Left lung (tissue), 10 donors: ENCODE results near the gene ABI1. TPM values are rescaled to one million over a fixed set of nuclear protein-coding genes. Genes with fewer than 3 reads are reported as not detected.

Experiments used
- ATAC-seq: fragments of 200-7000 bp; cut with Tn5 transposase; one replicate; pipeline ENCODE4 v1.9.1; 2020; ENCODE audit warnings: moderate library complexity
- DNase-seq, 4 donors: peaks; one replicate each; pipeline ENCODE4 v3.0.0-alpha.2; 2013 to 2020
- H3K27ac ChIP-seq, 2 donors: fragments of 200-600 bp; sonication (generic) in 1 of 2; one replicate each; pipeline versions ENCODE4 v1.5.0 to v1.8.0; 2020 to 2021
- H3K27me3 ChIP-seq, 2 donors: fragments of 200-600 bp; sonication (generic) in 1 of 2; one replicate each; pipeline versions ENCODE4 v1.5.0 to v1.8.0; 2020 to 2021
- H3K36me3 ChIP-seq, 2 donors: fragments of 200-600 bp; sonication (generic) in 1 of 2; one replicate each; pipeline versions ENCODE4 v1.5.0 to v1.8.0; 2020 to 2021
- H3K4me1 ChIP-seq, 2 donors: fragments of 200-600 bp; one replicate each; pipeline ENCODE4 v1.8.0; 2021
- H3K4me3 ChIP-seq, 2 donors: fragments of 200-600 bp; sonication (generic) in 1 of 2; one replicate each; pipeline versions ENCODE4 v1.5.0 to v1.8.0; 2020 to 2021; ENCODE audit warnings: mild to moderate bottlenecking in 1 of 2
- H3K9me3 ChIP-seq, 2 donors: fragments of 200-600 bp; sonication (generic) in 1 of 2; one replicate each; pipeline versions ENCODE4 v1.5.0 to v1.8.0; 2020 to 2021
- CTCF ChIP-seq, 2 donors: fragments of 200-600 bp; sonication (generic) in 1 of 2; IDR thresholded peaks; one replicate each; pipeline versions ENCODE4 v1.5.0 to v1.8.0; 2021; ENCODE audit warnings: antibody characterized with exemption in 2 of 2
- intact Hi-C, 2 donors: fragments of 100-400 bp; cut with DNase I; formaldehyde crosslinking; loops; one replicate each; pipeline versions ENCODE4 v1.11.2 to v1.14.2; 2022
- polyA plus RNA-seq, 6 donors: library from polyadenylated mRNA; unstranded; fragments of 120-200 nt; gene quantifications; one replicate each; pipeline ENCODE4 v1.2.1, GENCODE V29; 2013; ENCODE audit not compliant: insufficient read length in 6 of 6
- total RNA-seq, 2 donors: library from RNA; stranded (reverse); fragmentation: NEBNext Ultra II Directional; extraction: Animal tissue kit (Norgen Biotek cat#: 25700); gene quantifications; one replicate each; pipeline ENCODE4 v1.2.1, GENCODE V29; 2021
- donor health status: DM: no; HTN: yes; CAD: no.
- donor health status: DM: no; HTN: no; CAD: no.

The ABI1 gene
- total and polyA plus RNA-seq, 8 donors = 46.8 to 71.6 (median 63.1) TPM

DNA sequence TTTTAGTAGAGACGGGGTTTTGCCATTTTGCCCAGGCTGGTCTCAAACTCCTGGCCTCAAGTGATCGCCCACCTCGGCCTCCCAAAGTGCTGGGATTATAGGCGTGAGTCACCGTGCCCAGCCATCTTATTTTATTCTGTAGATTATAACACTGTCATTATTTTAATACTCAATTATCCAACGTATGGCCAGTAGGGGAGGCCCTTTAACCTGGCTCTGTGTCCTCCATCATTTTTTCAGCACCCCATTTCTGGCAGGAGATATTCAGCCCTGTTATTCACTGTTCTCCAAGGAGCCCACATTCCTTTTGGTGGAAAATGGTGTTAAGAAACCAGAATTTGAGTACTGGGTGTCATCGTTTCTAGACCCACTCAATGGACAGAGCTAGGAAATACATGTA lies 131.8 kb downstream of the ABI1 start:
- DNase-seq (no peak), ATAC-seq (no peak)
- Histone ChIP-seq H3K27me3 (no peaks in the 10 kb centered on the region), H3K27ac (no peak overlapping the region), H3K36me3 (peaks cover 0 to 94% of the 10 kb centered on the region in 2 donors), H3K4me1 (no peaks in the 10 kb centered on the region), H3K9me3 (no peaks in the 10 kb centered on the region), H3K4me3 (no peak overlapping the region)
- TF ChIP-seq CTCF (IDR thresholded peaks at IDR 0.05) = no peak
- intact Hi-C loops = loop anchor here in 1 of 2 donors (5.0 kb wide), 1 partner anchor 153 kb away; no protein-coding TSS in a partner anchor

DNA sequence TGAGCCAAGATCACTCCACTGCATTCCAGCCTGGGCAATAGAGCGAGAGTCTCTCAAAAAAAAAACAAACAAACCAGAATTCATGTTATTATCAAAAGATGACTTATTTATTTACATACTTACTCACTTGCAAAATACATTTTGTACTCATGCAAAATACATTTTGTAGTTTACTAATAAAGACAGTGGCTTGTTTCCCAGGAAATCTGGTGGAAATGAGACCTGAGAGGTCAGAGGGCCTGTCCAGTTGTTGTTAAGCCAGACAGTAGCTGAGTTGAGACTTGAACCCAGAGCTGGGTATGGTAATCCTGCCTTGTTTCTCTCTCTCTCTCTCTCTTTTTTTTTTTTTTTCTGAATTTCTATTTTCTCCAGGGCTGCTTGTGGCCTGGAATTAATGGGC lies 133.8 kb downstream of the ABI1 start:
- no peaks in the 10 kb centered on the region for H3K27me3 ChIP-seq
- peaks cover 0 to 95% of the 10 kb centered on the region in 2 donors for H3K36me3 ChIP-seq
- no peak for TF ChIP-seq CTCF (IDR thresholded peaks at IDR 0.05)
- no peaks in the 10 kb centered on the region for H3K4me1 ChIP-seq
- no peaks in the 10 kb centered on the region for H3K9me3 ChIP-seq
- no peak overlapping the region for H3K4me3 ChIP-seq
- DNase-seq (no peak), ATAC-seq (no peak)
- no peak overlapping the region for H3K27ac ChIP-seq
- intact Hi-C loops = loop anchor here in 1 of 2 donors (5.0 kb wide), 1 partner anchor 155 kb away; no protein-coding TSS in a partner anchor

- no peaks in the 10 kb centered on the region for H3K27me3 ChIP-seq
- no peaks in the 10 kb centered on the region for H3K4me1 ChIP-seq
- H3K36me3 ChIP-seq = peaks cover 0 to 94% of the 10 kb centered on the region in 2 donors
- no peak overlapping the region for H3K4me3 ChIP-seq
- DNase-seq = peak in 3 of 4 donors; percentile 57 to 86 (median 59)
- TF ChIP-seq CTCF (IDR thresholded peaks at IDR 0.05) = peak; percentile 58 to 80
- no peak overlapping the region for H3K27ac ChIP-seq
- H3K9me3 ChIP-seq = no peaks in the 10 kb centered on the region
- intact Hi-C loops = loop anchor here in 1 of 2 donors (5.0 kb wide), 1 partner anchor 156 kb away; no protein-coding TSS in a partner anchor
- ATAC-seq = peak; percentile 87
These were observed 134.7 kb downstream of the ABI1 start for GRCh38 chr10:26725837-26726727.

GRCh38 chr10:26723016-26723415 lies 137.7 kb downstream of the ABI1 start:
- H3K36me3 ChIP-seq = peaks cover 0 to 96% of the 10 kb centered on the region in 2 donors
- no peak overlapping the region for H3K4me3 ChIP-seq
- DNase-seq (no peak), ATAC-seq (no peak)
- TF ChIP-seq CTCF (IDR thresholded peaks at IDR 0.05) = no peak
- H3K27ac ChIP-seq = no peak overlapping the region
- H3K9me3 ChIP-seq = no peaks in the 10 kb centered on the region
- no peaks in the 10 kb centered on the region for H3K27me3 ChIP-seq
- H3K4me1 ChIP-seq = no peaks in the 10 kb centered on the region
- intact Hi-C loops = no loop called here

DNA sequence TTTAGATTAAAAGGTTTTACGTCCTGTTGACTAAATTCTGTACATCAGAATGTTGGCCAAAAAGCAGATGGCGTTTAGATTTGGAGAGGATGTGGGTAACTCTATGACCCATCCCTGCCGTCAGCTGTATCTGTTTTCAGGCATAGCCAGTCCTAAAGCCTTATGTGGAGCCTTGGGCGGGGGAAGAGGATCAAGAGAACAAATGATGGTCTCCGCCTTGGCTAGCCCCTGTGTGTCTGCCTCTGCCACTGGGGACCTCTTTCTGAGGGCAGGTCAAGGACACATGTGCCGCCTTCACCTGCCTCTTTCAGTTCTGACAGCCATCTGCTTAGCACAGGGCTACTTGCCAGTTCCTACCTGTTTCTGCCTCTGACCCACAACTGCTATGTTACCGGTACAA lies 139.2 kb downstream of the ABI1 start:
- Histone ChIP-seq H3K9me3 (no peaks in the 10 kb centered on the region), H3K4me1 (no peaks in the 10 kb centered on the region), H3K4me3 (no peak overlapping the region), H3K36me3 (peaks cover 0 to 96% of the 10 kb centered on the region in 2 donors), H3K27ac (no peak overlapping the region), H3K27me3 (no peaks in the 10 kb centered on the region)
- no peak for TF ChIP-seq CTCF (IDR thresholded peaks at IDR 0.05)
- intact Hi-C loops = no loop called here
- DNase-seq (no peak), ATAC-seq (no peak)
